GM18951 (cell line): ENCODE results near the gene PTPRN2.

Experiments
- POLR2A ChIP-seq: IDR thresholded peaks from 4 replicates; pipeline ENCODE4 v1.6.1; 2011; ENCODE audit warnings: mild to moderate bottlenecking; ENCODE audit not compliant: insufficient read length, insufficient read depth; ENCODE audit errors: extremely low read depth
- in situ Hi-C: fragments of 300-500 bp; cut with MboI; formaldehyde crosslinking; loops from one replicate; pipeline ENCODE4 v1.12.0; 2022; ENCODE audit warnings: low sequenced_read_pairs, mixed read lengths, inconsistent platforms; ENCODE audit not compliant: unreplicated experiment

The PTPRN2 gene

DNA sequence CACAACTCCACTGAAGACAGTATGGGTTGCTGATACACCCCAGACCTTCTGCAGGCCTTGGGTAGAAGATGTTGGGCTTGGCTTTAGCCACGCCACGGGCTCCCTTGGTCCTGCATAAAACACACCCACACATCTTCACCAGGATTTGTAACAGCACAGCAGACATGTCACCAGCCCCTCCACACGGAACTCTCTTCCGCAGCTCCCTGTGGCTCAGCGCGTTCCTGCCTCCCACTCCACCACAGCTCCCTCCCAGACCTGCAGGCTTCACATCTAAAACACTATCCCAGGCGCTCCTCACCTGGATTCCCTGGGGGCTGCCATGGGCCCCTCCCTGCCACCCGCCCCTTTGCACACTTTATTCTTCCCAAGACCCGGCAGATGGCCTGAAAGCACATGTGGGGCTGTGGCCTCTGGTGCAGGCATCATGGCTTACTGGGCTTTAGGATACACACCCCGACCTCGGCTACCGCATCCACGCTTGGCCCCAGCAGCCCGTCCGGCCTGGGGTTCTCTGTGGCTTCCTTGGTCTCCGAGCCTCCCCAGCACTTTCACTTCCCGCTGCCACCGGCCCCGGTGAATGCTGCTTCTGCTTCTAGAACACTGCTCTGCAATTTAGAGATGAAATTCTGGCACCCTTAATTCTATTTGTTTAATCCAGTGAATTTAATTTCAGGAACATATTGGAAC lies 818.0 kb downstream of the PTPRN2 start:
- no peak for TF ChIP-seq POLR2A
- in situ Hi-C loops = no loop called here

DNA sequence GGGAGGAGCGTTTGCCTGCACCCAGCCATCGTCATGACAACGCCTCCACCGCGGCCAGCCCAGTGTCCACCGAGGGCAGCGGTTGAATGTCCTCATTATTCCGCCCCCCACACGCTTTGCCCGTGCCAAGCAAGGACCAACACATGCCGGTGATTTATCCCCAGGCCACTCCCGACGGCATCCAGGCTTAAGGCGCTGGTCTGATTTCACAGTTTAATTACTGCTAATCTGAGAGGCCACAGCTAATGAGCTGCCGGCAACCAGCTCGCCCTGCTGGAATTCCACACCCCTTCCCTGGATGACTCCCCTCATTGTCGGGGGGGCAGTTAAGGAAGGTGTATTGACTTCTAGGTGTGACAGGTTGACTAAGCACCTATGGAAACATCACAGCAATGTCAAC lies 818.5 kb downstream of the PTPRN2 start:
- in situ Hi-C loops = no loop called here

DNA sequence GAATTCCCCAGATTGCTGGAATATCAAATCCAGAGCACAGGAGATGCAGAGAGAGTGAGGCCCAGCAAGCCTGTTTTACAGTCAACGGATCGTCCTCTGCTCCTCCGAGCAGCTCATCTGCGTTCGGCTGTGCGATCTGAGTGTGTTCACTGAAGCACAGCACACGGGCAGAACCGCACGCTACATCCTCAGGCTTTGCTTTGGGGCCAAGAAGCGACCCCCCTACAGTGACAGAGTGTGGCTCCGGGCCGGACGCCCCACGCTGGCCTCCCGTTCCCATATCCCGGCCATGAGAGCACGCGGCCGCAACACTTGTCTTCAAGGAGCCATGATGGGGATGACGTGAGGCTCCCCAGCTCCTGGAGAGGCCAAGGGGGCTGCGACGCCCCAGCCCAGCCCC lies 819.4 kb downstream of the PTPRN2 start:
- no peak for TF ChIP-seq POLR2A
- in situ Hi-C loops = no loop called here

More for the DNA sequence above, 818.5 kb downstream of the PTPRN2 start:
- no peak for TF ChIP-seq POLR2A

DNA sequence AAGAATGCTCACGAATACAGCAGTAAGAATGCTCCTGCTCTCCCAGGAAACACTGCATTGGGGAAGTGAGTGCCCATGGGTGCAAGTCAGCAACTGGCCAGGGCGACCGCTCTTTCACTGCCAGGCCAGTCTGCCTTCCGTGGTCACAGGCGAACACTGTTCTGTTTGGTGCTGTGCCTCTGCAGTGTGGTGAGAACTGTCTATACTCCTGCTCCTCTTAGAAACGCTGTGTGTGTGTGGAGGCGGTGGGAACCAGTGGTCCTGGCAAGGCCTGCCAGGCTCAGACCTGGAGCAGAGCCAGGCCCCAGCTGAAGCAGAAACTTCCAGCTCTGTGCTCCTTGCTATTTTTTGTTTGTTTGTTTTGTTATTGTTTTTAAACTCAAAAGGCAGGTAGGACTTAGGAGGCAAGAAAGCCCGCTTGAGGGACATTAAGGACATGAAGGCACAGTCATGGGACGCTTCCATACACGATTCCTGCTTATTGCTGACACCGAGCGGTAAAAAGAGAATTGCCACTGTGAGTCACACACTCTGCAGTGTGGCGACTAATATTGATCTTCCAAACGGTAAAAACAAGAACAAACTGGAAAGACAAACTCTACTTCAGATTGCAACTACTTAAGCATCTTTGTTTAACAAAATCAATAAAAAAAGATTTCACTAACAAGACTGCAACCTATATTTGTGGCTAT lies 820.0 kb downstream of the PTPRN2 start:
- in situ Hi-C loops = no loop called here
- TF ChIP-seq POLR2A = no peak

DNA sequence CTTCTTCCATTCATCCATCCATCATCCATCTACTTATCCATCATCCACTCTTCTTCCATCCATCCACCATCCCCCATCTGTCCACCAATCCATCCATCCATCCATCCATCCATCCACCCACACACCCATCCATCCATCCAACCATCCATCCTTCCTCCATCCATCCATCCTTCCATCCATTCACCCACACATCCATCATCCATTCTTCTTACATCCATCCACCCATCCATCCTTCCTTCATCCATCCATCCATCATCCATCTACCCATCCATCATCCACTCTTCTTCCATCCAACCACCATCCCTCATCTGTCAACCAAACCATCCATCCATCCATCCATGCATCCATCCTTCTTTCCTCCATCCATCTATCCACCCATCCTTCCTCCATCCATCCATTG lies 821.5 kb downstream of the PTPRN2 start:
- no peak for TF ChIP-seq POLR2A
- in situ Hi-C loops = no loop called here

DNA sequence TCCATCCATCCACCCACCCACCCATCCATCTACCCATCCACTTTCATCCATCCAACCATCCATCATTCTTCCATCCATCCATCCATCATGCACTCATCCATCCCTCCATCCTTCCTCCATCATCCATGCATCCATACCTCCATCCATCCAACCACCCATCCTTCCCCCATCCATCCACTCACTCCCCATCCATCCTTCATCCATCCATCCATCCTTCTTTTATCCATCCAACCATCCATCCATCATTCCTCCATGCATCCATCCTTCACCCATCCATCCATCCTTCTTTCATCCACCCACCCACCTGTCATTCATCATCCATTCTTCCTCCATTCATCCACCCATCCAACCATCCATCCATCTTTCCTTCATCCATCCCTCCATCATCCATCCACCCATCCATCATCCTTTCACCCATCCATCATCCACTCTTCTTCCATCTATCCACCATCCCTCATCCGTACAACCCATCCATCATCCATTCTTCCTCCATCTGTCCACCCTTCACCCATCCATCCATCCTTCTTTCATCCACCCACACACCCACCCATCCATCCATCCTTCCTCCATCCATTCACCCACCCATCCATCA lies 822.6 kb downstream of the PTPRN2 start:
- TF ChIP-seq POLR2A = no peak
- in situ Hi-C loops = no loop called here

DNA sequence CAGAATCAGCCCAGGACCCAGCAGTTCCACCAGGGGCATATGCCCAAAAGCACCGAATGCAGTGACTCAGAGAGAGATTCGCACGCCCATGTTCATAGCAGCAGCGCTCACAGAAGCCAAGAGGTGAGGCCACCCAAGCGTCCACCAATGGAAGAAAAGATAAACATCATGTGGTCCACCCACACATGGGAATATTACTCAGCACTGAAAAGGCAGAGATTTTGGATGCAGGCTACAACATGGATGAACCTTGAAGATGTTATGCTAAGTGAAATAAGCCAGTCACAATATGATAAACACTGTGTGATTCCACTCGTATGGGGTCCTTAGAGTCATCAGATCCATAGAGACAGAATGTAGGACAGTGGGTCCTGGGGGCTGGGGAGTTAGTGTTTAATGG lies 823.4 kb downstream of the PTPRN2 start:
- no peak for TF ChIP-seq POLR2A
- in situ Hi-C loops = no loop called here

DNA sequence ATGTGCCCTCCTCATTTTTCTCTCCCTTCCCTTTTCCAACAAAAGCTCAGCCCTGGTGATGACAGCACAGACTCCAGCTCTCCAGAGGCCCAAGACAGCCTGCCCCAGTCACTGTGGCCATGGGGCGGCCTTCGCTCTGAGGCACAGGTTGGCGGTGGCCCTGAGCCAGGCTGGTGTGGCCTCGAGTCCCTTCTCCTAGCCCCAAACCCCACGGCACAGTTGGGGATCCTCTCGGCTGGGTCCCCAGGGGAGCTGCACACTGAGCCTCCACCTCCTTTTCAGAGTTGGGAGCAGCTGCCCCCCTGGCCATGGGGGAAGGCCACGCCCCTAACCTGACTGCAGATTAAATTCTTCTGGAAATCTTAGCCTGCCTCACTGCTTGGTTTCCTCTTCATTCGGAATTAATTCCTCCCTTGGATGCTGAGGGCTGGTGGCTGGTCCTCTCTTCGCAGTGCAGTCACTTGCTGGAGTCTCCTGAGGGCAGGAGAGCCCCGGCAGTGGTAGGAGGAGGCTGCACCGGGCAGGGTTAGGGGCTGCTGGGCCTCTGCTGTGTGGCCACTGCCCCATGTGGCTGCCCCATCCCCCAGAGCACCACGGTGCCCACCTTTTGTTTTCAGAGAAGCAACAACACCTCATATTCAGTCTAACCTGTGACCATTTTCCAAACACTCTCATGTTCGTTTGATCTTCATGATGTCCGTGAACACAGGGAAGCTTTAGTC lies 824.2 kb downstream of the PTPRN2 start:
- in situ Hi-C loops = no loop called here
- TF ChIP-seq POLR2A = no peak

DNA sequence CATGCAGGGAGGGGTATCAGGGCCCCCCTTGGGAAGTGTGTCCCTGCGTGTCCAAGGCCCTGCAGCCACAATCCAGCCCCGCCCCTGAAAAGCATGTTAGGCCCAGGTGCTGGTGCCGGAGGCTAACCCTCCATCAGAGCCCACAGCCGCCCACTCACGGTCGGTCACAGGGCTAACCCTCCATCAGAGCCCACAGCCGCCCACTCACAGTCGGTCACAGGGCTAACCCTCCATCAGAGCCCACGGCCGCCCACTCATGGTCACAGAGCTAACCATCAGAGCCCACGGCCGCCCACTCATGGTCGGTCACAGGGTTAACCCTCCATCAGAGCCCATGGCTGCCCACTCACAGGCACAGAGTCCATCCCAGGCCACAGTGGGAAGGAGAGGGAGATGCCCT lies 824.8 kb downstream of the PTPRN2 start:
- no peak for TF ChIP-seq POLR2A
- in situ Hi-C loops = no loop called here

DNA sequence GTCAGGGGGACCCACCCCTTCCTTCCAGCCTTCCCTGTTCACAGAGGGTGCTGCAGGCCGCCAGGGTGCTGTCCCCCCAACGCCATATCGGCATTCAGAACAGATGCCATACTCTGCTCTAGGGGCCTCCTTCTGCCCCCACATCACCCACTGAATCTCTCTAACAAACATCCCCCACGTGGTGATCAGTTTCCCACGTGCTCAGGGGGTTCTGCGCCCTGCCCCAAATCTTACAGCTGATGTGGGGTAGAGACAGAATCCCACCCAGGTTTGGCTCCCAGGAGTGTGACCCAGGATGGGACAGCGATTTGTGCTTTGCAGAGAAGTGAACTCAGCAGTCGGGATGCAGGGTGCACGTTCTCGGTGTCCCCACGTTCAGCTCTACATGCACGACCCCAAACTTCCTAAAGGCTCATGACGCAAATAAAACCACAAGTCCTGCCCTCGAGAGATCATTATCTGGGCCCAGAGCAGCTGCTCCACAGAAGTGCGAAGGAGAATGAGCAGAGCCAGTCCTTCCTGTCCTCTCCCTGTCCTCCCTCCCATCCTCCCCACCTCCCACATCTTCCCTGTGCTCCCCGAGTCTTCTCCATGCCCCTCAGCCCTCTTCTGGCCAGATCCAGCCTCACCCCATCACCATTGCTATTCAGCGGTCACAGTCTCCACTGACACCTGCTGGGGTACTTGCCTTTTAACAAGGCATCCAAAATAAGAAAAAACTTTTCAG lies 827.5 kb downstream of the PTPRN2 start:
- in situ Hi-C loops = no loop called here

DNA sequence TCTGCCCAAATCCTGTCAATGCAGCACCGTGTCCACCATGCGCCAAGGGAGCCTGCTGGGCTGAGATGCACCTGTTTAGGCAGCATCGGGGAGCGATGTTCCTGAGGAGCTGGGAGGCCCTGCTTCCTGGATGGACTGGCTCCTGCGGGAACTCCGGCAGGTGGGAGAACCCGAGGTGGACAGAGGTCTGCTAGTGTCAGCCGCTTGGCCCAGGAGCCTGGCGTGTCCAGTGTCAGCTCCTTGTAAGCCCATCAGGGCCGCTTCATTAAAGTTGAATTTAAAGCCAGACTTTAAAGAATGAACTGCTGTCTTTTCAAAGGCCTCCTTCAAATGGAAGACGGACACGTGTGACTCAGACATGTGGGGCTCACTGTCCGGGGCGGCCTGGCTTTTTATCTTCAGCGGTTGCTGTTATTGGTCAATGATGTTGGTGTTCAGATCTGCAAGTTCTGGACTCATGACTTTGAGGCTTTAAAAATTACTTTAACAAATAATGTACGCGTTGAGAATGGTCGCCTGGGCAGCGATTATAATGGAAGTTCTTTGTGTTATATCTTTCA lies 828.3 kb downstream of the PTPRN2 start:
- in situ Hi-C loops = no loop called here
- no peak for TF ChIP-seq POLR2A

More for the DNA sequence above, 827.5 kb downstream of the PTPRN2 start:
- TF ChIP-seq POLR2A = no peak

DNA sequence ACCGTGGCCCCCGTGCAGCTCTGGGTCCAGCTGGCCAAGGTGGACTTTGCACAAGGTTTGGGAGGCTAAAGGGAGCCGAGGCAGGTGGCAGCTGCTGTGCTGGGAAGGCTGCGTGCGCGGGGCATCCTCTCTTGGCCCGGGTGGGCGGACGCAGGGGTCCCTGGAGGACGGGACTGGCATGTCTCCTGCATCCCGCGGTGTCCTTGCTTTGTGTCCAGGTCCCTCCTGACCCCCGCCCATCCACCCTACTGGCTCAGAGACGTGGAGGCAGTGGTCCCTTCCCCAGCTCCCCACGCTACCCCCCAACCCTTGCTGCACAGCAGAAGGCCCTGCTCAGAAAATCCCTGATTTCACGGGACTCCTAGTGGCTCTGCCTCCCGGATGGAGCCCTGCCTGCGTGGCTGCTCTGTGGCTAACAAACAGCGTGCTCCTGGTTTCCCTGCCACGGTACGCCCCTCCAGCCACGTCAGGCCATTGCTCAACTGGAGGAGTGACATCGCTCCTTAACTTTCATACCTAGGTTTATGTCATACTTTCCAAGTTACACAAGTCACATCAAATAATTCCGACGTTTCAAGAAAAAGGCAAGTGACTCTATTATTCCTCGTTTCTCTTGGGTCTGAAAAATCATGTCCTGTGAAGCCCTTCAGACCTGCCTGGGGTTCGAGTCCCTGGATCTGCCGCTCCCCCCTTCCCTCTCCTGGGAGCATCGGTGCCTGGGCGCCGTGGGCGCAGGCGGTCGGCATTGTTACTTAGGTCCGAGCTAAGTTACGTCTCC lies 829.0 kb downstream of the PTPRN2 start:
- no peak for TF ChIP-seq POLR2A
- in situ Hi-C loops = no loop called here
